GM18907 (cell line): Measurements from ENCODE around the gene OR2T33.
"Not testable (repeated sequence)": the region's sequence is repeated elsewhere in the genome, so short reads cannot be mapped to it uniquely, and the experiment has no call there.

Experiments
- ATAC-seq: cut with Tn5 transposase; IDR thresholded peaks from one replicate; pipeline ENCODE4 v1.9.1; 2021; ENCODE audit warnings: mild to moderate bottlenecking, moderate library complexity; ENCODE audit not compliant: unreplicated experiment

OR2T33 gene

GRCh38 chr1:248277876-248278275, at the start of gene OR2T33:
TSS of gene OR2T33 (minus strand) at chr1:248277976. CDS start at chr1:248273814, 4,162 bp downstream.
- ATAC-seq = no peak

- ATAC-seq = no peak
Measured at GRCh38 chr1:248324468-248324867, 46.7 kb upstream of the OR2T33 start, which contains the start of gene OR2M7. TSS of gene OR2M7 (minus strand) at chr1:248324568. CDS start at chr1:248324568, 0 bp downstream.

GRCh38 chr1:248316796-248317195, 39.0 kb upstream of the OR2T33 start:
- ATAC-seq = no peak

GRCh38 chr1:248306740-248307139, 29.0 kb upstream of the OR2T33 start:
- ATAC-seq = not testable (repeated sequence)

GRCh38 chr1:248306103-248306502, 28.3 kb upstream of the OR2T33 start:
- no peak for ATAC-seq

GRCh38 chr1:248305672-248306071, 27.9 kb upstream of the OR2T33 start:
- not testable (repeated sequence) for ATAC-seq

GRCh38 chr1:248303324-248303723, 25.5 kb upstream of the OR2T33 start, which contains the start of gene OR2T12:
TSS of gene OR2T12 (minus strand) at chr1:248303424. CDS start at chr1:248295578, 7,846 bp downstream.
- ATAC-seq = no peak

- no peak for ATAC-seq
Measured at GRCh38 chr1:248288391-248288790, 10.6 kb upstream of the OR2T33 start.

GRCh38 chr1:248273225-248273624, 4.6 kb downstream of the OR2T33 start:
- ATAC-seq = not testable (repeated sequence)

- no peak for ATAC-seq
Measured at GRCh38 chr1:248268178-248268577, 9.6 kb downstream of the OR2T33 start.

GRCh38 chr1:248259309-248259708, 18.5 kb downstream of the OR2T33 start:
- not testable (repeated sequence) for ATAC-seq

- ATAC-seq = peak; percentile 90
Measured at GRCh38 chr1:248243204-248243603, 34.6 kb downstream of the OR2T33 start.

- ATAC-seq = no peak
Measured at GRCh38 chr1:248239478-248239877, 38.3 kb downstream of the OR2T33 start.

- ATAC-seq = no peak
Measured at GRCh38 chr1:248231117-248231516, 46.7 kb downstream of the OR2T33 start, which contains the start of gene OR2M4. TSS of gene OR2M4 (plus strand) at chr1:248231417. CDS start at chr1:248238929, 7,512 bp downstream.

- ATAC-seq = no peak
Measured at GRCh38 chr1:248229360-248229908, 48.3 kb downstream of the OR2T33 start.

- no peak for ATAC-seq
Measured at GRCh38 chr1:248225537-248225936, 52.2 kb downstream of the OR2T33 start.
